HEK293 (cell line): ENCODE data around the gene KIAA0513.

Experiments
- BCL6B ChIP-seq: fragments of 450-650 bp; formaldehyde crosslinking; IDR thresholded peaks from 2 replicates; pipeline ENCODE4 v1.5.1; 2017; ENCODE audit warnings: missing biosample characterization, missing genetic modification characterization
- CTCF ChIP-seq: fragments of 450-650 bp; formaldehyde crosslinking; IDR thresholded peaks from 2 replicates; pipeline ENCODE4 v1.5.1; 2016; ENCODE audit warnings: missing biosample characterization, missing genetic modification characterization
- ZNF121 ChIP-seq: fragments of 450-650 bp; formaldehyde crosslinking; IDR thresholded peaks from 2 replicates; pipeline ENCODE4 v1.5.1; 2016; ENCODE audit warnings: missing biosample characterization, missing genetic modification characterization

GRCh38 chr16:84988328-84989080, 39.1 kb upstream of the KIAA0513 start:
- TF ChIP-seq ZNF121 (tag by site-specific recombination) (no peak), BCL6B (no peak), CTCF (tag by site-specific recombination) (no peak)
